Mesothelial cell of epicardium (in vitro differentiated cells): ENCODE measurements around the gene SPA17. TPM values are rescaled to one million over a fixed set of nuclear protein-coding genes. Genes with fewer than 3 reads are reported as not detected.
A peak's percentile ranks its signal among the peaks of the same experiment; 100 is the strongest.

Experiments used
- DNase-seq, 2 experiments: peaks; one replicate each; pipeline ENCODE4 v3.0.0; 2021; ENCODE audit warnings: low spot score in 2 of 2; ENCODE audit not compliant: unreplicated experiment in 2 of 2
- H3K27ac Mint-ChIP-seq: 2 replicates; pipeline ENCODE4 v1.8.0; 2021; ENCODE audit warnings: mixed read lengths
- H3K27me3 Mint-ChIP-seq: 2 replicates; pipeline ENCODE4 v1.8.0; 2021; ENCODE audit warnings: low read depth, mixed read lengths
- H3K36me3 Mint-ChIP-seq: 2 replicates; pipeline ENCODE4 v1.8.0; 2021; ENCODE audit warnings: mixed read lengths
- H3K4me1 Mint-ChIP-seq: 2 replicates; pipeline ENCODE4 v1.8.0; 2021; ENCODE audit warnings: mixed read lengths
- H3K4me3 Mint-ChIP-seq: 2 replicates; pipeline ENCODE4 v1.8.0; 2021; ENCODE audit warnings: mild to moderate bottlenecking, moderate library complexity, mixed read lengths
- H3K9me3 Mint-ChIP-seq: 2 replicates; pipeline ENCODE4 v1.8.0; 2021; ENCODE audit warnings: mixed read lengths
- CTCF ChIP-seq: fragments of 200-600 bp; sonication (generic); IDR thresholded peaks from one replicate; pipeline ENCODE4 v1.5.0; 2021; ENCODE audit warnings: antibody characterized with exemption; ENCODE audit not compliant: unreplicated experiment
- total RNA-seq: library from RNA; stranded (reverse); gene quantifications from 3 replicates; pipeline ENCODE4 v1.2.1, GENCODE V29; 2021

The SPA17 gene
- total RNA-seq, 1 donor from 2014 or later: 5.5 TPM

GRCh38 chr11:124662106-124662505 lies 11.6 kb upstream of the SPA17 start:
- no peak for TF ChIP-seq CTCF
- H3K36me3 Mint-ChIP-seq: peaks cover 3% of the 10 kb centered on the region
- DNase-seq: no peak
- no peak overlapping the region for H3K4me3 Mint-ChIP-seq
- no peaks in the 10 kb centered on the region for H3K27me3 Mint-ChIP-seq
- peaks cover 8% of the 10 kb centered on the region for H3K4me1 Mint-ChIP-seq
- no peak overlapping the region for H3K27ac Mint-ChIP-seq
- no peaks in the 10 kb centered on the region for H3K9me3 Mint-ChIP-seq

GRCh38 chr11:124663861-124664260 lies 9.8 kb upstream of the SPA17 start:
- no peaks in the 10 kb centered on the region for H3K9me3 Mint-ChIP-seq
- no peak for DNase-seq
- H3K36me3 Mint-ChIP-seq: peaks cover 3% of the 10 kb centered on the region
- no peak overlapping the region for H3K27ac Mint-ChIP-seq
- H3K4me3 Mint-ChIP-seq: no peak overlapping the region
- H3K27me3 Mint-ChIP-seq: no peaks in the 10 kb centered on the region
- H3K4me1 Mint-ChIP-seq: no peaks in the 10 kb centered on the region
- no peak for TF ChIP-seq CTCF

- Mint-ChIP-seq H3K36me3 (no peaks in the 10 kb centered on the region), H3K4me1 (peaks cover under 1% of the 10 kb centered on the region), H3K27me3 (peaks cover 7% of the 10 kb centered on the region), H3K4me3 (no peak overlapping the region), H3K9me3 (no peaks in the 10 kb centered on the region), H3K27ac (no peak overlapping the region)
- DNase-seq: no peak
- TF ChIP-seq CTCF: no peak
Measured at GRCh38 chr11:124667601-124668000, 6.1 kb upstream of the SPA17 start.

- no peak overlapping the region for H3K4me3 Mint-ChIP-seq
Measured at GRCh38 chr11:124669193-124669592, 4.5 kb upstream of the SPA17 start.

GRCh38 chr11:124670732-124671131 lies 3.0 kb upstream of the SPA17 start:
- no peak for TF ChIP-seq CTCF
- H3K4me3 Mint-ChIP-seq: no peak overlapping the region
- peaks cover 14% of the 10 kb centered on the region for H3K4me1 Mint-ChIP-seq
- H3K9me3 Mint-ChIP-seq: no peaks in the 10 kb centered on the region
- DNase-seq: no peak
- H3K27ac Mint-ChIP-seq: no peak overlapping the region
- H3K27me3 Mint-ChIP-seq: peaks cover 7% of the 10 kb centered on the region
- H3K36me3 Mint-ChIP-seq: no peaks in the 10 kb centered on the region

More at GRCh38 chr11:124669193-124669592, 4.5 kb upstream of the SPA17 start:
- peak; percentile 67 for TF ChIP-seq CTCF
- peaks cover 7% of the 10 kb centered on the region for H3K27me3 Mint-ChIP-seq
- H3K27ac Mint-ChIP-seq: no peak overlapping the region
- DNase-seq: no peak
- H3K9me3 Mint-ChIP-seq: no peaks in the 10 kb centered on the region
- H3K36me3 Mint-ChIP-seq: no peaks in the 10 kb centered on the region
- peaks cover 12% of the 10 kb centered on the region for H3K4me1 Mint-ChIP-seq
